ENCODE results near the gene ANKRD11. TPM values are rescaled to one million over a fixed set of nuclear protein-coding genes. Genes with fewer than 3 reads are reported as not detected.

ANKRD11 gene
- polyA plus RNA-seq, 1 donor (not counting 4 experiments of a cell fraction or from before 2014, with no cell fraction given) = 30.1 TPM

- dilution Hi-C loops (cut with MboI; ENCODE audit: extremely low pct_ligation_motif_present, low sequenced_read_pairs) = no loop called here
- FAIRE-seq = peak; percentile 80
Observed at GRCh38 chr16:89478576-89479221, 11.7 kb downstream of the ANKRD11 start.

DNA sequence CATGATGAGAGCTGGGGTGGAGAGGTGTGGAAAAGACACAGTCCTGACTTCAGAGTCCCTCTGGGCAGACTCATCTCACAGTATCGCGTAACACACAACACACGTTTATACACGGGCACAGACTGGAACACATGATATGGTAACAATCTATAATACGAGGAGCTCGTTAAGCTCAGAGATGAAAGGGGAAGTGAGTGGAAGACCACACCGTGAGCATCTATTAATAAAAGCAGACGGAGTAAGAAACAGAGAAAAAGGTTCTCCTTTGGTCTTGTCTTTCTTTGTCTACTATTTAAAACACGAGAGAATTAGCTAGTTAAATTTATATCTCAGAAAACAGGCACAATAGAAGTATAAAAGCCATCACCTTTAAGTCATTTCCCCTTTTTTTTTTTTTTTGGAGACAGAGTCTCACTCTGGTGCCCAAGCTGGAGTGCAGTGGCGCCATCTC lies 13.5 kb downstream of the ANKRD11 start:
- H3K9ac ChIP-seq (ENCODE audit: control insufficient read depth, extremely low read depth, insufficient read depth, low read length) = peak overlapping the region; percentile 75
- TF ChIP-seq, protein P1, sequence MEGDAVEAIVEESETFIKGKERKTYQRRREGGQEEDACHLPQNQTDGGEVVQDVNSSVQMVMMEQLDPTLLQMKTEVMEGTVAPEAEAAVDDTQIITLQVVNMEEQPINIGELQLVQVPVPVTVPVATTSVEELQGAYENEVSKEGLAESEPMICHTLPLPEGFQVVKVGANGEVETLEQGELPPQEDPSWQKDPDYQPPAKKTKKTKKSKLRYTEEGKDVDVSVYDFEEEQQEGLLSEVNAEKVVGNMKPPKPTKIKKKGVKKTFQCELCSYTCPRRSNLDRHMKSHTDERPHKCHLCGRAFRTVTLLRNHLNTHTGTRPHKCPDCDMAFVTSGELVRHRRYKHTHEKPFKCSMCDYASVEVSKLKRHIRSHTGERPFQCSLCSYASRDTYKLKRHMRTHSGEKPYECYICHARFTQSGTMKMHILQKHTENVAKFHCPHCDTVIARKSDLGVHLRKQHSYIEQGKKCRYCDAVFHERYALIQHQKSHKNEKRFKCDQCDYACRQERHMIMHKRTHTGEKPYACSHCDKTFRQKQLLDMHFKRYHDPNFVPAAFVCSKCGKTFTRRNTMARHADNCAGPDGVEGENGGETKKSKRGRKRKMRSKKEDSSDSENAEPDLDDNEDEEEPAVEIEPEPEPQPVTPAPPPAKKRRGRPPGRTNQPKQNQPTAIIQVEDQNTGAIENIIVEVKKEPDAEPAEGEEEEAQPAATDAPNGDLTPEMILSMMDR (optimal IDR thresholded peaks at IDR 0.05 in 1 of 3, IDR thresholded peaks at IDR 0.05 in 1 of 3, conservative IDR thresholded peaks at IDR 0.05 in 1 of 3; ENCODE audit: extremely low read depth in 1 of 3, insufficient read depth in 2 of 3, low read length in 3 of 3) = no peak
- no peak for TF ChIP-seq EZH2 (IDR thresholded peaks at IDR 0.05; ENCODE audit: low read length)
- no peak for FAIRE-seq
- H3K9me3 ChIP-seq (ENCODE audit: control insufficient read depth, low read depth, low read length) = no peaks in the 10 kb centered on the region
- H3K4me1 ChIP-seq (ENCODE audit: control insufficient read depth, extremely low read depth, insufficient read depth, low read length) = peaks cover 84% of the 10 kb centered on the region
- H2AFZ ChIP-seq (ENCODE audit: control insufficient read depth, low read length) = no peak overlapping the region
- H3K27me3 ChIP-seq (ENCODE audit: control insufficient read depth, extremely low read depth, insufficient read depth, low read length) = no peaks in the 10 kb centered on the region
- peak overlapping the region in 2 of 3 experiments; percentile 29 to 56 for H3K4me3 ChIP-seq (ENCODE audit: control insufficient read depth in 2 of 3, extremely low read depth in 1 of 3, insufficient read depth in 2 of 3, low read depth in 1 of 3, low read length in 3 of 3)
- peaks cover 18% of the 10 kb centered on the region for H3K9me1 ChIP-seq (ENCODE audit: control insufficient read depth, extremely low read depth, insufficient read depth, low read length)
- dilution Hi-C loops (cut with MboI; ENCODE audit: extremely low pct_ligation_motif_present, low sequenced_read_pairs) = no loop called here
- peaks cover 88% of the 10 kb centered on the region for H3K79me2 ChIP-seq (ENCODE audit: control insufficient read depth, insufficient read depth, low read length)
- peaks cover 0 to 21% of the 10 kb centered on the region in 2 experiments for H3K36me3 ChIP-seq (ENCODE audit: control insufficient read depth in 2 of 2, extremely low read depth in 1 of 2, insufficient read depth in 2 of 2, low read length in 2 of 2)
- peak overlapping the region; percentile 96 for H3K27ac ChIP-seq (ENCODE audit: control insufficient read depth, insufficient read depth, low read length)
- DNase-seq (ENCODE audit: low read depth, low spot score) = no peak
- H4K20me1 ChIP-seq (ENCODE audit: control insufficient read depth, extremely low read depth, insufficient read depth, low read length) = peaks cover 74% of the 10 kb centered on the region
- H3K4me2 ChIP-seq (ENCODE audit: control insufficient read depth, extremely low read depth, insufficient read depth, low read depth, low read length) = peak overlapping the region; percentile 84

More at GRCh38 chr16:89478576-89479221, 11.7 kb downstream of the ANKRD11 start:
- DNase-seq (ENCODE audit: low read depth, low spot score) = no peak
- no peak for TF ChIP-seq EZH2 (IDR thresholded peaks at IDR 0.05; ENCODE audit: low read length)
- TF ChIP-seq, protein P1 (optimal IDR thresholded peaks at IDR 0.05 in 1 of 3, IDR thresholded peaks at IDR 0.05 in 1 of 3, conservative IDR thresholded peaks at IDR 0.05 in 1 of 3; ENCODE audit: extremely low read depth in 1 of 3, insufficient read depth in 2 of 3, low read length in 3 of 3) = no peak
- Histone ChIP-seq H3K9ac (ENCODE audit: control insufficient read depth, extremely low read depth, insufficient read depth, low read length) (peak overlapping the region; percentile 66), H3K27me3 (ENCODE audit: control insufficient read depth, extremely low read depth, insufficient read depth, low read length) (no peaks in the 10 kb centered on the region), H3K9me3 (ENCODE audit: control insufficient read depth, low read depth, low read length) (no peaks in the 10 kb centered on the region), H3K27ac (ENCODE audit: control insufficient read depth, insufficient read depth, low read length) (peak overlapping the region; percentile 96), H3K9me1 (ENCODE audit: control insufficient read depth, extremely low read depth, insufficient read depth, low read length) (peaks cover 19% of the 10 kb centered on the region), H4K20me1 (ENCODE audit: control insufficient read depth, extremely low read depth, insufficient read depth, low read length) (peaks cover 70% of the 10 kb centered on the region), H3K4me3 (ENCODE audit: control insufficient read depth in 2 of 3, extremely low read depth in 1 of 3, insufficient read depth in 2 of 3, low read depth in 1 of 3, low read length in 3 of 3) (peak overlapping the region in 2 of 3 experiments; percentile 24 to 39), H3K4me1 (ENCODE audit: control insufficient read depth, extremely low read depth, insufficient read depth, low read length) (peaks cover 84% of the 10 kb centered on the region), H2AFZ (ENCODE audit: control insufficient read depth, low read length) (no peak overlapping the region), H3K79me2 (ENCODE audit: control insufficient read depth, insufficient read depth, low read length) (peaks cover 88% of the 10 kb centered on the region), H3K36me3 (ENCODE audit: control insufficient read depth in 2 of 2, extremely low read depth in 1 of 2, insufficient read depth in 2 of 2, low read length in 2 of 2) (peaks cover 0 to 10% of the 10 kb centered on the region in 2 experiments), H3K4me2 (ENCODE audit: control insufficient read depth, extremely low read depth, insufficient read depth, low read depth, low read length) (peak overlapping the region; percentile 45)
